HL-60 (cell line): ENCODE results near the gene IQSEC1.
A peak's percentile ranks its signal among the peaks of the same experiment; 100 is the strongest.

Experiments used
- DNase-seq, 2 experiments: peaks; one replicate each; pipeline ENCODE4 v3.0.0-alpha.2; 2010 to 2020; ENCODE audit warnings: low read depth in 1 of 2, low spot score in 1 of 2
- H3K27ac ChIP-seq: fragments of 250-450 bp; sonication (Bioruptor Pico); replicated peaks from 2 replicates; pipeline ENCODE4 v1.5.1; 2020; ENCODE audit warnings: mild to moderate bottlenecking, moderate library complexity
- H3K27me3 ChIP-seq: fragments of 250-450 bp; sonication (Bioruptor Pico); 2 replicates; pipeline ENCODE4 v1.5.1; 2021; ENCODE audit warnings: mild to moderate bottlenecking, moderate library complexity; ENCODE audit not compliant: insufficient read depth, poor library complexity, severe bottlenecking
- H3K4me3 ChIP-seq: replicated peaks from 2 replicates; pipeline ENCODE4 v1.5.1; 2011; ENCODE audit warnings: mild to moderate bottlenecking, control low read depth, low read length; ENCODE audit not compliant: insufficient read depth
- GABPA ChIP-seq: IDR thresholded peaks from 2 replicates; pipeline ENCODE4 v1.6.1; 2012; ENCODE audit warnings: low read depth
- POLR2AphosphoS5 ChIP-seq: IDR thresholded peaks from 2 replicates; pipeline ENCODE4 v1.6.1; 2012; ENCODE audit warnings: low read depth
- SPI1 ChIP-seq: IDR thresholded peaks from 2 replicates; pipeline ENCODE4 v1.6.1; 2012; ENCODE audit warnings: low read depth, mild to moderate bottlenecking, borderline replicate concordance
- TF ChIP-seq, protein P1 (sequence below): IDR thresholded peaks from one replicate; pipeline ENCODE4 v1.5.1; 2011; ENCODE audit warnings: low read length, control low read depth, inconsistent platforms; ENCODE audit not compliant: insufficient read depth
- TF ChIP-seq, protein P2 (sequence below): IDR thresholded peaks from 2 replicates; pipeline ENCODE4 v1.6.1; 2012; ENCODE audit warnings: low read depth; ENCODE audit not compliant: insufficient replicate concordance

The IQSEC1 gene

DNA sequence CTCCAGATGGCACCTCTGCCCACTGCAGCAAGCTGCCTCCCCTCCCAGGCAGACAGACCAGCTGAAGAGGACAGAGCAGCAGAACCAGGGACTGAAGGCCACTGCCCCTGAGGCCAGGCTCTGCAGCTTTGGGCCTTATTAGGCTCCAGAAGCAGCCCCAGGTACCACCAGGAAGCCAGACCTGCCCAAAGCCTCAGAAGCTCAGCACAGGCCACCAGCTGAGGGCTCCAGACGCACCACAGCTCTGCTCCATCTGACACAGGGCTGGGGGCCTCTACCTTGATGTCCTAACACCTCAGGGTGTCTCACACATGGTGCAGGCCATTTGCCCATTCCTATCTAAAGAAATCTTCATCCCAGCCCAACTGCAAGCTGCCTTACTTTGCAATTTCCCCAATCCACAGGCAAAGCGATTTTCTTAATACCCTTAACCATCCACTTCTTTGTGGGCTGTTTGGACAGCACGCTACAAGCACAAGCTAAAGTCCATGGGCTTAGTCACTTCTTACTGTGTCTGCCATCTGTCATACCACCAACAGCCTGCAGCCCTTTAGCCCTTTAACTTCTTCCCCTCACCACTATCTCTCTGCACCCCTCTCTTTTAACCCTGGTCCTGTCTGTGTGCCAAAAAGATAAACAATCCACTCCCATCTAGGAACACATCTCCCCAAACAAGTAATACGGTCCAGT, 112.1 kb downstream of the IQSEC1 start:
- no peak overlapping the region for H3K4me3 ChIP-seq
- H3K27ac ChIP-seq: no peak overlapping the region
- no peaks in the 10 kb centered on the region for H3K27me3 ChIP-seq
- TF ChIP-seq GABPA (no peak), POLR2AphosphoS5 (no peak), SPI1 (no peak)
- TF ChIP-seq, protein P1, sequence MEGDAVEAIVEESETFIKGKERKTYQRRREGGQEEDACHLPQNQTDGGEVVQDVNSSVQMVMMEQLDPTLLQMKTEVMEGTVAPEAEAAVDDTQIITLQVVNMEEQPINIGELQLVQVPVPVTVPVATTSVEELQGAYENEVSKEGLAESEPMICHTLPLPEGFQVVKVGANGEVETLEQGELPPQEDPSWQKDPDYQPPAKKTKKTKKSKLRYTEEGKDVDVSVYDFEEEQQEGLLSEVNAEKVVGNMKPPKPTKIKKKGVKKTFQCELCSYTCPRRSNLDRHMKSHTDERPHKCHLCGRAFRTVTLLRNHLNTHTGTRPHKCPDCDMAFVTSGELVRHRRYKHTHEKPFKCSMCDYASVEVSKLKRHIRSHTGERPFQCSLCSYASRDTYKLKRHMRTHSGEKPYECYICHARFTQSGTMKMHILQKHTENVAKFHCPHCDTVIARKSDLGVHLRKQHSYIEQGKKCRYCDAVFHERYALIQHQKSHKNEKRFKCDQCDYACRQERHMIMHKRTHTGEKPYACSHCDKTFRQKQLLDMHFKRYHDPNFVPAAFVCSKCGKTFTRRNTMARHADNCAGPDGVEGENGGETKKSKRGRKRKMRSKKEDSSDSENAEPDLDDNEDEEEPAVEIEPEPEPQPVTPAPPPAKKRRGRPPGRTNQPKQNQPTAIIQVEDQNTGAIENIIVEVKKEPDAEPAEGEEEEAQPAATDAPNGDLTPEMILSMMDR: no peak
- TF ChIP-seq, protein P2, sequence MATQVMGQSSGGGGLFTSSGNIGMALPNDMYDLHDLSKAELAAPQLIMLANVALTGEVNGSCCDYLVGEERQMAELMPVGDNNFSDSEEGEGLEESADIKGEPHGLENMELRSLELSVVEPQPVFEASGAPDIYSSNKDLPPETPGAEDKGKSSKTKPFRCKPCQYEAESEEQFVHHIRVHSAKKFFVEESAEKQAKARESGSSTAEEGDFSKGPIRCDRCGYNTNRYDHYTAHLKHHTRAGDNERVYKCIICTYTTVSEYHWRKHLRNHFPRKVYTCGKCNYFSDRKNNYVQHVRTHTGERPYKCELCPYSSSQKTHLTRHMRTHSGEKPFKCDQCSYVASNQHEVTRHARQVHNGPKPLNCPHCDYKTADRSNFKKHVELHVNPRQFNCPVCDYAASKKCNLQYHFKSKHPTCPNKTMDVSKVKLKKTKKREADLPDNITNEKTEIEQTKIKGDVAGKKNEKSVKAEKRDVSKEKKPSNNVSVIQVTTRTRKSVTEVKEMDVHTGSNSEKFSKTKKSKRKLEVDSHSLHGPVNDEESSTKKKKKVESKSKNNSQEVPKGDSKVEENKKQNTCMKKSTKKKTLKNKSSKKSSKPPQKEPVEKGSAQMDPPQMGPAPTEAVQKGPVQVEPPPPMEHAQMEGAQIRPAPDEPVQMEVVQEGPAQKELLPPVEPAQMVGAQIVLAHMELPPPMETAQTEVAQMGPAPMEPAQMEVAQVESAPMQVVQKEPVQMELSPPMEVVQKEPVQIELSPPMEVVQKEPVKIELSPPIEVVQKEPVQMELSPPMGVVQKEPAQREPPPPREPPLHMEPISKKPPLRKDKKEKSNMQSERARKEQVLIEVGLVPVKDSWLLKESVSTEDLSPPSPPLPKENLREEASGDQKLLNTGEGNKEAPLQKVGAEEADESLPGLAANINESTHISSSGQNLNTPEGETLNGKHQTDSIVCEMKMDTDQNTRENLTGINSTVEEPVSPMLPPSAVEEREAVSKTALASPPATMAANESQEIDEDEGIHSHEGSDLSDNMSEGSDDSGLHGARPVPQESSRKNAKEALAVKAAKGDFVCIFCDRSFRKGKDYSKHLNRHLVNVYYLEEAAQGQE: no peak
- DNase-seq: no peak

DNA sequence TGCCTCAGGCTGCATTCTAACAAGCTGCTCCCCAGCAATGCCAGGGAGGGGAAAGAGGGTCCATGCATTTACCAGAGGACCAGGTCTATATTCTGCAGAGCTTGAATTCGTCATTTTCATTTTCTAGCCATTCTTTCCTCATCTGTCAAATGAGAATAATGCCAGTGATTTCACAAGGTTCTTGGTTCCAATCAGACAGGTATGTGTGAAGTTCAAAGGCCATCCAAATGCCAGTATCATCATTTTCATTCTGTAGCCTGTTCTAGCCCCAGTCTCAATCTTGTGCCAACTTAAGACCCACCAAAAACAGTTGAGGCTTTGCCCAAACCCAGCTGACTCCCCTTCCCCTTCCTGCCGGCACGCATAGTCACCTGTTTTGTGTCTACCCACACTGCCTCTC, 112.7 kb downstream of the IQSEC1 start:
- no peak overlapping the region for H3K4me3 ChIP-seq
- no peak overlapping the region for H3K27ac ChIP-seq
- DNase-seq: no peak
- H3K27me3 ChIP-seq: no peaks in the 10 kb centered on the region
- no peak for TF ChIP-seq POLR2AphosphoS5
- TF ChIP-seq, protein P2: no peak
- no peak for TF ChIP-seq GABPA
- TF ChIP-seq, protein P1: no peak
- no peak for TF ChIP-seq SPI1

DNA sequence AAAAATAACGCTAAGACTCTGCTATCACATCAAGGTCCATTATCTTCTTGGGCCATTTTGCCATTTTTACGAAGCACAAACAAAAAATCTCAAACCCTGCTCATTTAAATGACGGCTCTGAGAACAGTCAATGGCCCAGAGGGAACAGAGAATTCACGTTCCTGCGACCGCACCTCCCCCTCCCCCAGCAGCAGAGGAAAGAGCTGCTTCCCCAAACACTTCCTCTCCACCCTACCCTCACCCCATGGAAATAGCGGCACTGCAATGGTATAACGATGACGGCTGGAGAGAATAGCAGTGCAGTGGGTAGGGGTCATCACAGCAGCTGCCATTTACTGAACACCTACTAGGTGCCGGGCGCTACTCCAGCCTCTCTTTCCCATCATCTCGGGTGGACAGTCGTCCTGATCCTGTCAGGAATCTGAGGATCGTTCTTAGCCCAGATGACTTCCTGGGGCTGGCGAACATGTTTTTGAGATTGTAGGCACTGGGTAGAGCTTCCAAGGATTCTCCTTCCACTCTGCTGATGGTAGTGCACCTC, 113.3 kb downstream of the IQSEC1 start:
- H3K27me3 ChIP-seq: no peaks in the 10 kb centered on the region
- peak; percentile 57 to 80 for DNase-seq
- H3K4me3 ChIP-seq: no peak overlapping the region
- H3K27ac ChIP-seq: no peak overlapping the region
- TF ChIP-seq GABPA: no peak
- TF ChIP-seq, protein P1: no peak
- 0 out of 2 replicates have a peak, but pooled peaks have one; percentile 22 for TF ChIP-seq POLR2AphosphoS5
- TF ChIP-seq, protein P2: no peak
- TF ChIP-seq SPI1: peak; percentile 95
